Vagina (tissue), 2 donors: Measurements from ENCODE around the gene TPM4.
"Not testable (repeated sequence)": the region's sequence is repeated elsewhere in the genome, so short reads cannot be mapped to it uniquely, and the experiment has no call there.

Experiments used
- POLR2A ChIP-seq, 2 donors: fragments of 450-650 bp; IDR thresholded peaks; one replicate each; pipeline ENCODE4 v1.6.1; 2017; ENCODE audit warnings: antibody characterized with exemption in 2 of 2, mild to moderate bottlenecking in 2 of 2, moderate library complexity in 2 of 2
- POLR2AphosphoS5 ChIP-seq, 2 donors: sonication (generic); formaldehyde crosslinking; IDR thresholded peaks; one replicate each; pipeline ENCODE4 v1.9.0; 2017; ENCODE audit warnings: antibody characterized with exemption in 2 of 2, mild to moderate bottlenecking in 2 of 2, low read depth in 1 of 2; ENCODE audit not compliant: insufficient read depth in 1 of 2
- TF ChIP-seq, protein P1 (sequence below), 3 experiments: fragments of 450-650 bp in 2 of 3; fragments of 200-600 bp in 1 of 3; sonication (generic) in 1 of 3; IDR thresholded peaks; one replicate each; pipeline ENCODE4 v1.5.1; 2017 to 2019; ENCODE audit warnings: antibody characterized with exemption in 3 of 3, mild to moderate bottlenecking in 2 of 3, moderate library complexity in 2 of 3

DNA sequence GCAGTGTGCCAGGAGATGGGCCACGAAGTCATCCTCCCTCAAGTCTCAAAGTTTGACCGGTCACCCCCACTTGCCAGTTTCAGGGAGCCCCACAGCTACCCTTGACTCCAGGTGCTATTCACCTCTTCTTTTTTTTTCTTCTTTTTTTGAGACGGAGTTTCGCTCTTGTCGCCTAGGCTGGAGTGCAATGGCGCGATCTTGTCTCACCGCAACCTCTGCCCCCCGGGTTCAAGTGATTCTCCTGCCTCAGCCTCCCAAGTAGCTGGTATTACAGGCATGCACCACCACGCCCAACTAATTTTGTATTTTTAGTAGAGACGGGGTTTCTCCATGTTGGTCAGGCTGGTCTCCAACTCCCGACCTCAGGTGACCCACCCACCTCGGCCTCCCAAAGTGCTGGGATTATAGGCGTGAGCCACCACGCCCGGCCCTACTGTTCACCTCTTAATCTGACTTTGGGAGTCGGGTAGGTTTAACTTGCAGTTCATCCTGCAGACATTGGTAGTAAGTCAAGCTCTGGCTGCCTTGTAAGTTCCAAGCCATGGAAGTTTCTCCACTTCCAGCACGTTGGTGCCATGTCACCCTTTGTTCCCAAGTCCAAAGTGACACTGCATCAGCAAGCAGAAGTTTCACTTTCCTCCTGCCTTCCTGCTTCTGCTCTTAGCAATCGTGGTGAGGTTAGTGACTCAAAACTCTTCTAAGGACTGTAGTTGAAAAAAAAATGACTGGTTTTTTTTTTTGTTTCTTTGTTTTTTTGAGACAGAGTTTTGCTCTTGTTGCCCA is 43.0 kb downstream of the TPM4 start:
- TF ChIP-seq, protein P1, sequence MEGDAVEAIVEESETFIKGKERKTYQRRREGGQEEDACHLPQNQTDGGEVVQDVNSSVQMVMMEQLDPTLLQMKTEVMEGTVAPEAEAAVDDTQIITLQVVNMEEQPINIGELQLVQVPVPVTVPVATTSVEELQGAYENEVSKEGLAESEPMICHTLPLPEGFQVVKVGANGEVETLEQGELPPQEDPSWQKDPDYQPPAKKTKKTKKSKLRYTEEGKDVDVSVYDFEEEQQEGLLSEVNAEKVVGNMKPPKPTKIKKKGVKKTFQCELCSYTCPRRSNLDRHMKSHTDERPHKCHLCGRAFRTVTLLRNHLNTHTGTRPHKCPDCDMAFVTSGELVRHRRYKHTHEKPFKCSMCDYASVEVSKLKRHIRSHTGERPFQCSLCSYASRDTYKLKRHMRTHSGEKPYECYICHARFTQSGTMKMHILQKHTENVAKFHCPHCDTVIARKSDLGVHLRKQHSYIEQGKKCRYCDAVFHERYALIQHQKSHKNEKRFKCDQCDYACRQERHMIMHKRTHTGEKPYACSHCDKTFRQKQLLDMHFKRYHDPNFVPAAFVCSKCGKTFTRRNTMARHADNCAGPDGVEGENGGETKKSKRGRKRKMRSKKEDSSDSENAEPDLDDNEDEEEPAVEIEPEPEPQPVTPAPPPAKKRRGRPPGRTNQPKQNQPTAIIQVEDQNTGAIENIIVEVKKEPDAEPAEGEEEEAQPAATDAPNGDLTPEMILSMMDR (IDR thresholded peaks at IDR 0.05): not testable (repeated sequence)
- not testable (repeated sequence) for TF ChIP-seq POLR2A (IDR thresholded peaks at IDR 0.05); POLR2AphosphoS5 (IDR thresholded peaks at IDR 0.05; ENCODE audit: insufficient read depth in 1 of 2, low read depth in 1 of 2)
